Cardiac muscle cell (in vitro differentiated cells and primary cell): ENCODE results near the gene ERH. TPM values are rescaled to one million over a fixed set of nuclear protein-coding genes. Genes with fewer than 3 reads are reported as not detected.

Experiments
- DNase-seq, 2 donors: peaks; one replicate each; pipeline versions ENCODE4 v3.0.0 to v3.0.0-alpha.2; 2010 to 2017; ENCODE audit warnings: low read depth in 1 of 2, low spot score in 1 of 2
- H3K27ac ChIP-seq: fragments of 200-600 bp; sonication (generic); 2 replicates; pipeline ENCODE4 v1.5.1; 2016
- H3K27me3 ChIP-seq: fragments of 200-600 bp; sonication (generic); 2 replicates; pipeline ENCODE4 v1.6.0; 2016; ENCODE audit warnings: control low read depth
- H3K36me3 ChIP-seq: fragments of 200-600 bp; sonication (generic); 2 replicates; pipeline ENCODE4 v1.5.1; 2016; ENCODE audit warnings: control low read depth
- H3K4me1 ChIP-seq: fragments of 200-600 bp; sonication (generic); 2 replicates; pipeline ENCODE4 v1.8.1; 2017; ENCODE audit warnings: low read depth, mild to moderate bottlenecking, mixed run types
- H3K4me3 ChIP-seq: fragments of 200-600 bp; sonication (generic); 2 replicates; pipeline ENCODE4 v1.5.1; 2016; ENCODE audit warnings: mild to moderate bottlenecking
- H3K9me3 ChIP-seq: fragments of 200-600 bp; sonication (generic); 2 replicates; pipeline ENCODE4 v1.5.1; 2017; ENCODE audit warnings: low read depth, mild to moderate bottlenecking, control low read depth
- polyA plus RNA-seq: library from polyadenylated mRNA; unstranded; fragments of >200 nt; fragmentation: Nextera tagmentation; extraction: Ambion mirVana; gene quantifications from 2 replicates; pipeline ENCODE4 v1.2.1, GENCODE V29; 2016
- total RNA-seq: library from RNA; depleted of rRNA; stranded (reverse); fragments of >200 nt; gene quantifications from 2 replicates; pipeline ENCODE4 v1.2.3, GENCODE V29; 2016
- TF ChIP-seq, protein P1 (sequence below): IDR thresholded peaks from 2 replicates; pipeline ENCODE4 v1.5.1; 2012; ENCODE audit warnings: low read depth, mild to moderate bottlenecking, low read length

The ERH gene
- total and polyA plus RNA-seq, 2 experiments from 2014 or later, result 97.0 to 296 TPM

DNA sequence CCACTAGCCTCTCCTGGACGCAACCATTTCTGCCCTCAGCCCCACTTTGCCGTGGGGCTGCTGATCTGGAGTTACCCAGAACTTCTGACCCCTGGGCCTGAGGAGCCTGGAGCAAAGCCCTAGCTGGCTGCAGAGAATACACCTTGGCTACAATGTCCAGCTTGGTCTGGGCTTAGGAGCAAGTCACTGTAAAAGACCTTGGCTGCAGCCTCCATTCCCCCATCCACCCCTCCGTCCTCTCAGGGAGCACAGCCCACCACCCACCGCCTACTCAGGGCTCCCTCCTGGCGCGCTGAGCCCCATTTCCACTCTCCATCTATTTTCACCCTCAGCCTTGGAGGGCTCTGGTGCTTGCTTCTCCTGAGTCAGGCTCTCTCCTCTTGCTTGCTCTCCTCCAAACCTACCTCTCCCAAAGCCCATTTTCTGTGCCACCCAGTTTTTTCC is 42.9 kb downstream of the ERH start:
- H3K9me3 ChIP-seq, result no peaks in the 10 kb centered on the region
- no peaks in the 10 kb centered on the region for H3K36me3 ChIP-seq
- TF ChIP-seq, protein P1, sequence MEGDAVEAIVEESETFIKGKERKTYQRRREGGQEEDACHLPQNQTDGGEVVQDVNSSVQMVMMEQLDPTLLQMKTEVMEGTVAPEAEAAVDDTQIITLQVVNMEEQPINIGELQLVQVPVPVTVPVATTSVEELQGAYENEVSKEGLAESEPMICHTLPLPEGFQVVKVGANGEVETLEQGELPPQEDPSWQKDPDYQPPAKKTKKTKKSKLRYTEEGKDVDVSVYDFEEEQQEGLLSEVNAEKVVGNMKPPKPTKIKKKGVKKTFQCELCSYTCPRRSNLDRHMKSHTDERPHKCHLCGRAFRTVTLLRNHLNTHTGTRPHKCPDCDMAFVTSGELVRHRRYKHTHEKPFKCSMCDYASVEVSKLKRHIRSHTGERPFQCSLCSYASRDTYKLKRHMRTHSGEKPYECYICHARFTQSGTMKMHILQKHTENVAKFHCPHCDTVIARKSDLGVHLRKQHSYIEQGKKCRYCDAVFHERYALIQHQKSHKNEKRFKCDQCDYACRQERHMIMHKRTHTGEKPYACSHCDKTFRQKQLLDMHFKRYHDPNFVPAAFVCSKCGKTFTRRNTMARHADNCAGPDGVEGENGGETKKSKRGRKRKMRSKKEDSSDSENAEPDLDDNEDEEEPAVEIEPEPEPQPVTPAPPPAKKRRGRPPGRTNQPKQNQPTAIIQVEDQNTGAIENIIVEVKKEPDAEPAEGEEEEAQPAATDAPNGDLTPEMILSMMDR, result no peak
- H3K4me1 ChIP-seq, result no peaks in the 10 kb centered on the region
- no peak overlapping the region for H3K27ac ChIP-seq
- H3K27me3 ChIP-seq, result no peaks in the 10 kb centered on the region
- DNase-seq, result no peak
- H3K4me3 ChIP-seq, result no peak overlapping the region

DNA sequence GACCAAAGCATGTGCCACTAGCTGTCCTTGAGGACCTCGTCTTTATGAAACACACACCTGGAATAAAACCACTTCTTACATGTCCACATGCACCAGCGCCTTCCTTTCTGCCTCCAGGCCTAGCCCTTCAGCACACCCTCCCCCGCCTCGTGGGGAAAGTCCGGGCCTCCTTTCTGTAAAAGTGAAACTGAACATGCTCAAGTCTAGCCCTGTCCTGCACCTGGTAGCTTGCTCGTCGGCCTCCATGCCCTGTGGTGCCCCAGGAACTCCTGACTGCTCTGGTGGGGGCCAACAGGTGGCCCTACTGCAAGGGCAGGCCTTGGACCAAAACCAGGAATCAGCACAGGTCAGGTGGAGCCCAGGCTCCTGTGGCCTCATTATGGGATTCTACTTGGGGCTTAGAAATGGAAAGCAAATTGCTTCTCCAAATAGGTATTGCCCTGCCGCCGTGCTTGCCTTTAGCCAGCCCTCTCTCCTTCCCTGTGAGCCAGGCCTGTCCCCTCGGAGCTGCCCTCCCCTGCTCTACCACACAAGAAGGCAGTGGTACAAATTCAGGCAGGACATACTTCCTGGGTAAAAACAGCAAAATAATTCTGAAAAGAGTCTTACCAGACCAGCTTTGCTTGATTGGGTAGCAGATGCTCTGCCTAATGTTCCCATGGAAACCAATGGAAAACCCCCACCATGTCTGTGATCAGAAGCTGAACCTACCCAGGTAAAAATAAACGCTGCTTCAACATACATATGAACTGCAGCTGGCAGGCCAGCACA is 43.5 kb downstream of the ERH start:
- no peaks in the 10 kb centered on the region for H3K27me3 ChIP-seq
- no peaks in the 10 kb centered on the region for H3K36me3 ChIP-seq
- H3K4me1 ChIP-seq, result no peaks in the 10 kb centered on the region
- no peak overlapping the region for H3K27ac ChIP-seq
- TF ChIP-seq, protein P1, result no peak
- no peak for DNase-seq
- no peak overlapping the region for H3K4me3 ChIP-seq
- no peaks in the 10 kb centered on the region for H3K9me3 ChIP-seq

DNA sequence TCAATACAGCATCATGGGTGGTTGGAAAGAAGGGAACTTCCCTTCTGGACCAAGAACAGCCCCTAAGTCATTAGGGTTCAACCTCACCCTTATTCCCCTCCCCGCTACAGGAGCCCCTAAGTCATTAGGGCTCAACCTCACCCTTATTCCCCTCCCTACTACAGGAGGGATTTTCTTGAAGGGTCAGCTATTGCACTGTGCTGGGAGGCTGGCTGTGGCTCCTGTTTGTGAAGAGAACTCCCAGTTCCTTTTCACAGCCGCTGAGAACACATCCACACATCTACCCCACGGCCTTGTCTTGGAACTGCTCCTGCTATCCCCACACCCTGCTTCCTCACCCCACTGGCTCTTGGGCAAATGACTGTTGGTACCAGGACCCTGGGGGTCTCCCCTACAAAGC is 44.9 kb downstream of the ERH start:
- no peak overlapping the region for H3K27ac ChIP-seq
- no peaks in the 10 kb centered on the region for H3K4me1 ChIP-seq
- H3K27me3 ChIP-seq, result no peaks in the 10 kb centered on the region
- H3K4me3 ChIP-seq, result no peak overlapping the region
- no peaks in the 10 kb centered on the region for H3K36me3 ChIP-seq
- TF ChIP-seq, protein P1, result no peak
- DNase-seq, result no peak
- H3K9me3 ChIP-seq, result no peaks in the 10 kb centered on the region

DNA sequence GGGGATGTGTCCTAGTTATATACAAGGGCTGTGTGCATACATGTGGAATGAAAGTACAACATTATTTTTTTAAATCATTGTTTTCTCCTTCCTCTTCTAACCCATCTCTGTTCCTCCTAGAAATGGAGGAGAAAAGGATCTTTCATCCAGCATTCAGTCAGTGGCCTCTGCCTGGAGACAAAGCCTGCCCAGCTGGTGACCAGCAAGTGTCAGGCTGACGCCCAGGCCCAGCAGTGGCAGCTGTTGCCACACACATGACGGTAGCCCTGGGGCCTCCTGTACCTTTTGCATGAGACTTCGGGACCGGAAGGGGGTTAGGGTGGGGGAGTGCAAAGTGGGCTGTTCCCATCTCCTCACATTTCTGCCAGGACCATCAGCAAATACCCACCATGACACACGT is 46.2 kb downstream of the ERH start:
- H3K9me3 ChIP-seq, result no peaks in the 10 kb centered on the region
- H3K4me1 ChIP-seq, result no peaks in the 10 kb centered on the region
- H3K4me3 ChIP-seq, result no peak overlapping the region
- no peaks in the 10 kb centered on the region for H3K36me3 ChIP-seq
- no peaks in the 10 kb centered on the region for H3K27me3 ChIP-seq
- no peak overlapping the region for H3K27ac ChIP-seq
- TF ChIP-seq, protein P1, result no peak
- no peak for DNase-seq

DNA sequence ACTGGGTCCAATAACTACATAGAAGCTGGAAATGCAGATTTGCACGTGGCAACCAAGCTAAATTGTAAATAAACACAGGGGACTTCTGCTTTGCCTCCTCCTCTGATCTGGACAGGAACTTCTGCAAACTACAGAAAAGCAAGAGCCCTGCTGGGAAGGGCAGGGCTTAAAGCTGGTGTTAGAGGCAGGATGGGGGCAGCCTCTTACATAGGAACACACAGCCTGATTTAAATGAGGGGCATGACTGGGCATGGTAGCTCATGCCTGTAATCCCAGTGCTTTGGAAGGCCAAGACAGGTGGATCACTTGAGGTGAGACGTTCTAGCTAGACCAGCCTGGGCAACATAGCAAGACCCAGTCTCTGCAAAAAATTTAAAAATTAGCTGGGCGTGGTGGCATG is 46.7 kb downstream of the ERH start:
- Histone ChIP-seq H3K9me3 (no peaks in the 10 kb centered on the region), H3K4me1 (no peaks in the 10 kb centered on the region), H3K4me3 (no peak overlapping the region), H3K27me3 (no peaks in the 10 kb centered on the region), H3K27ac (no peak overlapping the region), H3K36me3 (no peaks in the 10 kb centered on the region)
- no peak for DNase-seq
- TF ChIP-seq, protein P1, result no peak
